Activated T-cell treated with anti-CD3 and anti-CD28 coated beads, Interleukin-2, amount 50 U/mL, for 24 hours (primary cell): Measurements from ENCODE around the gene PCDHGA1.

Experiments used
- DNase-seq: peaks from one replicate; pipeline ENCODE4 v3.0.0-alpha.2; 2020
- H3K27ac Mint-ChIP-seq: 2 replicates; pipeline ENCODE4 v1.8.0; 2020; ENCODE audit warnings: mild to moderate bottlenecking, mixed read lengths
- H3K27me3 Mint-ChIP-seq: 2 replicates; pipeline ENCODE4 v1.8.0; 2020; ENCODE audit warnings: mixed read lengths
- H3K36me3 Mint-ChIP-seq: 2 replicates; pipeline ENCODE4 v1.8.0; 2020; ENCODE audit warnings: low read depth, mixed read lengths
- H3K4me1 Mint-ChIP-seq: 2 replicates; pipeline ENCODE4 v1.8.0; 2020; ENCODE audit warnings: low read depth, mixed read lengths
- H3K4me3 Mint-ChIP-seq: 2 replicates; pipeline ENCODE4 v1.8.0; 2020; ENCODE audit warnings: mild to moderate bottlenecking, moderate library complexity, mixed read lengths
- H3K9me3 Mint-ChIP-seq: 2 replicates; pipeline ENCODE4 v1.8.0; 2020; ENCODE audit warnings: mixed read lengths

PCDHGA1 gene

GRCh38 chr5:141517880-141518617 is 187.7 kb downstream of the PCDHGA1 start:
- Mint-ChIP-seq H3K9me3 (no peaks in the 10 kb centered on the region), H3K27me3 (no peaks in the 10 kb centered on the region), H3K4me3 (no peak overlapping the region), H3K4me1 (peaks cover 65% of the 10 kb centered on the region), H3K27ac (peak overlapping the region; percentile 63), H3K36me3 (peaks cover 7% of the 10 kb centered on the region)
- no peak for DNase-seq

GRCh38 chr5:141518618-141519015 is 188.3 kb downstream of the PCDHGA1 start:
- peaks cover 5% of the 10 kb centered on the region for H3K36me3 Mint-ChIP-seq
- H3K4me1 Mint-ChIP-seq: peaks cover 66% of the 10 kb centered on the region
- H3K9me3 Mint-ChIP-seq: no peaks in the 10 kb centered on the region
- no peak for DNase-seq
- no peak overlapping the region for H3K27ac Mint-ChIP-seq
- no peak overlapping the region for H3K4me3 Mint-ChIP-seq
- no peaks in the 10 kb centered on the region for H3K27me3 Mint-ChIP-seq

GRCh38 chr5:141519605-141520565 is 189.6 kb downstream of the PCDHGA1 start:
- H3K4me3 Mint-ChIP-seq: no peak overlapping the region
- no peaks in the 10 kb centered on the region for H3K36me3 Mint-ChIP-seq

GRCh38 chr5:141521244-141521781 is 191.0 kb downstream of the PCDHGA1 start:
- Mint-ChIP-seq H3K36me3 (no peaks in the 10 kb centered on the region), H3K27ac (peak overlapping the region; percentile 62), H3K4me1 (peaks cover 49% of the 10 kb centered on the region), H3K9me3 (no peaks in the 10 kb centered on the region), H3K4me3 (no peak overlapping the region), H3K27me3 (no peaks in the 10 kb centered on the region)
- DNase-seq: no peak

More at GRCh38 chr5:141519605-141520565, 189.6 kb downstream of the PCDHGA1 start:
- Mint-ChIP-seq H3K27me3 (no peaks in the 10 kb centered on the region), H3K27ac (peak overlapping the region; percentile 77), H3K9me3 (no peaks in the 10 kb centered on the region), H3K4me1 (peaks cover 55% of the 10 kb centered on the region)
- DNase-seq: no peak

- Mint-ChIP-seq H3K27ac (peak overlapping the region; percentile 44), H3K36me3 (no peaks in the 10 kb centered on the region), H3K4me3 (no peak overlapping the region), H3K9me3 (no peaks in the 10 kb centered on the region), H3K27me3 (no peaks in the 10 kb centered on the region), H3K4me1 (peaks cover 47% of the 10 kb centered on the region)
- DNase-seq: no peak
Measured at GRCh38 chr5:141522301-141522700, 192.0 kb downstream of the PCDHGA1 start.

- no peak for DNase-seq
- no peaks in the 10 kb centered on the region for H3K27me3 Mint-ChIP-seq
- no peaks in the 10 kb centered on the region for H3K9me3 Mint-ChIP-seq
- H3K4me3 Mint-ChIP-seq: no peak overlapping the region
- no peaks in the 10 kb centered on the region for H3K36me3 Mint-ChIP-seq
- H3K27ac Mint-ChIP-seq: no peak overlapping the region
- peaks cover 47% of the 10 kb centered on the region for H3K4me1 Mint-ChIP-seq
Measured at GRCh38 chr5:141523991-141524390, 193.7 kb downstream of the PCDHGA1 start.

GRCh38 chr5:141524604-141525597 is 194.6 kb downstream of the PCDHGA1 start:
- Mint-ChIP-seq H3K27me3 (no peaks in the 10 kb centered on the region), H3K4me1 (peaks cover 45% of the 10 kb centered on the region), H3K9me3 (no peaks in the 10 kb centered on the region), H3K36me3 (no peaks in the 10 kb centered on the region), H3K27ac (peak overlapping the region; percentile 51), H3K4me3 (no peak overlapping the region)
- DNase-seq: peak; percentile 68

- no peak for DNase-seq
- H3K4me3 Mint-ChIP-seq: no peak overlapping the region
- no peaks in the 10 kb centered on the region for H3K36me3 Mint-ChIP-seq
- H3K4me1 Mint-ChIP-seq: peaks cover 37% of the 10 kb centered on the region
- H3K9me3 Mint-ChIP-seq: no peaks in the 10 kb centered on the region
- H3K27ac Mint-ChIP-seq: peak overlapping the region; percentile 23
- H3K27me3 Mint-ChIP-seq: no peaks in the 10 kb centered on the region
Measured at GRCh38 chr5:141525653-141526052, 195.3 kb downstream of the PCDHGA1 start.

GRCh38 chr5:141527426-141527825 is 197.1 kb downstream of the PCDHGA1 start:
- Mint-ChIP-seq H3K9me3 (no peaks in the 10 kb centered on the region), H3K4me1 (peaks cover 20% of the 10 kb centered on the region), H3K4me3 (no peak overlapping the region), H3K36me3 (no peaks in the 10 kb centered on the region), H3K27me3 (no peaks in the 10 kb centered on the region), H3K27ac (no peak overlapping the region)
- no peak for DNase-seq

GRCh38 chr5:141528291-141528984 is 198.1 kb downstream of the PCDHGA1 start:
- Mint-ChIP-seq H3K27me3 (no peaks in the 10 kb centered on the region), H3K4me3 (no peak overlapping the region), H3K36me3 (no peaks in the 10 kb centered on the region), H3K9me3 (no peaks in the 10 kb centered on the region), H3K27ac (no peak overlapping the region), H3K4me1 (peaks cover 10% of the 10 kb centered on the region)
- no peak for DNase-seq

GRCh38 chr5:141529002-141529401 is 198.7 kb downstream of the PCDHGA1 start:
- no peak for DNase-seq
- Mint-ChIP-seq H3K4me3 (no peak overlapping the region), H3K27ac (no peak overlapping the region)

GRCh38 chr5:141529873-141530272 is 199.6 kb downstream of the PCDHGA1 start:
- no peak for DNase-seq
- H3K36me3 Mint-ChIP-seq: no peaks in the 10 kb centered on the region
- H3K27ac Mint-ChIP-seq: no peak overlapping the region
- H3K4me1 Mint-ChIP-seq: peaks cover 10% of the 10 kb centered on the region
- H3K9me3 Mint-ChIP-seq: no peaks in the 10 kb centered on the region
- H3K4me3 Mint-ChIP-seq: no peak overlapping the region
- no peaks in the 10 kb centered on the region for H3K27me3 Mint-ChIP-seq

More at GRCh38 chr5:141529002-141529401, 198.7 kb downstream of the PCDHGA1 start:
- peaks cover 10% of the 10 kb centered on the region for H3K4me1 Mint-ChIP-seq
- no peaks in the 10 kb centered on the region for H3K9me3 Mint-ChIP-seq
- H3K36me3 Mint-ChIP-seq: no peaks in the 10 kb centered on the region
- H3K27me3 Mint-ChIP-seq: no peaks in the 10 kb centered on the region

- Mint-ChIP-seq H3K9me3 (no peaks in the 10 kb centered on the region), H3K4me1 (peaks cover 6% of the 10 kb centered on the region), H3K27me3 (no peaks in the 10 kb centered on the region), H3K36me3 (peaks cover 4% of the 10 kb centered on the region), H3K27ac (no peak overlapping the region), H3K4me3 (no peak overlapping the region)
- DNase-seq: no peak
Measured at GRCh38 chr5:141532726-141533125, 202.4 kb downstream of the PCDHGA1 start.
